Ishikawa (cell line): ENCODE measurements around the gene TGFBR3.

Experiments
- CEBPB ChIP-seq: IDR thresholded peaks from 2 replicates; pipeline ENCODE4 v1.6.1; 2012
- CREB1 ChIP-seq: IDR thresholded peaks from 2 replicates; pipeline ENCODE4 v1.6.1; 2012; ENCODE audit warnings: low read depth
- EGR1 ChIP-seq: IDR thresholded peaks from 2 replicates; pipeline ENCODE4 v1.6.1; 2012
- EP300 ChIP-seq: IDR thresholded peaks from 2 replicates; pipeline ENCODE4 v1.6.1; 2012; ENCODE audit warnings: borderline replicate concordance
- FOXM1 ChIP-seq: IDR thresholded peaks from 2 replicates; pipeline ENCODE4 v1.6.1; 2012; ENCODE audit warnings: low read depth, borderline replicate concordance
- NFIC ChIP-seq: IDR thresholded peaks from 2 replicates; pipeline ENCODE4 v1.6.1; 2012
- RAD21 ChIP-seq: IDR thresholded peaks from 2 replicates; pipeline ENCODE4 v1.6.1; 2012; ENCODE audit warnings: low read depth
- TAF1 ChIP-seq: IDR thresholded peaks from 2 replicates; pipeline ENCODE4 v1.6.1; 2012; ENCODE audit warnings: low read depth, mild to moderate bottlenecking
- TCF12 ChIP-seq: IDR thresholded peaks from 2 replicates; pipeline ENCODE4 v1.6.1; 2012; ENCODE audit warnings: low read depth
- TEAD4 ChIP-seq: IDR thresholded peaks from 2 replicates; pipeline ENCODE4 v1.6.1; 2012
- ZBTB7A ChIP-seq: IDR thresholded peaks from 2 replicates; pipeline ENCODE4 v1.6.1; 2012; ENCODE audit warnings: low read depth
- TF ChIP-seq, protein P1 (sequence below): IDR thresholded peaks from 2 replicates; pipeline ENCODE4 v1.6.1; 2012; ENCODE audit warnings: low read depth, mild to moderate bottlenecking
- TF ChIP-seq, protein P2 (sequence below): IDR thresholded peaks from 2 replicates; pipeline ENCODE4 v1.6.1; 2012
- TF ChIP-seq, protein P3 (sequence below): IDR thresholded peaks from 2 replicates; pipeline ENCODE4 v1.6.1; 2012

Gene TGFBR3

DNA sequence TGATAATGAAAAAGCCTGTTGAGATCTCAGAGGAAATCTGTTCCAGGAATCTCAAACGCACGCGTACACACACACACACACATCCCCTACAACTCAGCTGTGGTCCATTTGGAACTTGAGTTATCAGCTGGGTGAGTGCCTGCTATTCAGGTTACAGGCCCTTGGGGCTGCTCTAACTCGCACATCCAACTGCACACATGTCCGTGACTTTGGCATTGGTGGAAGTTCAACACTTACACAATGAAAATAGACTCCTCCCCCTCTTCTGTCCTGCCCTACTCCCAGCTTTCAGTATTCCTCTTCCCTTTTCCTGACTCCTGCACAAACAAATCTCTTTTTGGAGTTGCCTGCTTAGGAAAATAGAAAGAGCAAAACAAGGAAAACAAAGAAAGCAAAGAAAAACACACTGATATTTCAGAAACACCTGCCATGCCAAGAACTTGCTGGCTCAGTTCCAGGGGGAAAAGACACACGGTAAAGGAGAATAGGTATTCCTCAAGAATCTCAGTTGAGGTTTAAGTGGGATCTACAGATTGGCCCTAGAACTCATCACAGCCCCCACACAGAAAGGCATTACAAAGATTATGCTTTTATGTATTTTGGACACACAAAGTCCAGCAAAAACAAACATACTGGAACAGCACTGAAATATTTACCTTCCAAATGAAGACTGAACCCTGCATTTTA is 140.9 kb downstream of the TGFBR3 start:
- TF ChIP-seq NFIC (0 out of 2 replicates have a peak, but pooled peaks have one; percentile 21), ZBTB7A (no peak), TAF1 (no peak), TEAD4 (no peak), FOXM1 (no peak)
- TF ChIP-seq, protein P1, sequence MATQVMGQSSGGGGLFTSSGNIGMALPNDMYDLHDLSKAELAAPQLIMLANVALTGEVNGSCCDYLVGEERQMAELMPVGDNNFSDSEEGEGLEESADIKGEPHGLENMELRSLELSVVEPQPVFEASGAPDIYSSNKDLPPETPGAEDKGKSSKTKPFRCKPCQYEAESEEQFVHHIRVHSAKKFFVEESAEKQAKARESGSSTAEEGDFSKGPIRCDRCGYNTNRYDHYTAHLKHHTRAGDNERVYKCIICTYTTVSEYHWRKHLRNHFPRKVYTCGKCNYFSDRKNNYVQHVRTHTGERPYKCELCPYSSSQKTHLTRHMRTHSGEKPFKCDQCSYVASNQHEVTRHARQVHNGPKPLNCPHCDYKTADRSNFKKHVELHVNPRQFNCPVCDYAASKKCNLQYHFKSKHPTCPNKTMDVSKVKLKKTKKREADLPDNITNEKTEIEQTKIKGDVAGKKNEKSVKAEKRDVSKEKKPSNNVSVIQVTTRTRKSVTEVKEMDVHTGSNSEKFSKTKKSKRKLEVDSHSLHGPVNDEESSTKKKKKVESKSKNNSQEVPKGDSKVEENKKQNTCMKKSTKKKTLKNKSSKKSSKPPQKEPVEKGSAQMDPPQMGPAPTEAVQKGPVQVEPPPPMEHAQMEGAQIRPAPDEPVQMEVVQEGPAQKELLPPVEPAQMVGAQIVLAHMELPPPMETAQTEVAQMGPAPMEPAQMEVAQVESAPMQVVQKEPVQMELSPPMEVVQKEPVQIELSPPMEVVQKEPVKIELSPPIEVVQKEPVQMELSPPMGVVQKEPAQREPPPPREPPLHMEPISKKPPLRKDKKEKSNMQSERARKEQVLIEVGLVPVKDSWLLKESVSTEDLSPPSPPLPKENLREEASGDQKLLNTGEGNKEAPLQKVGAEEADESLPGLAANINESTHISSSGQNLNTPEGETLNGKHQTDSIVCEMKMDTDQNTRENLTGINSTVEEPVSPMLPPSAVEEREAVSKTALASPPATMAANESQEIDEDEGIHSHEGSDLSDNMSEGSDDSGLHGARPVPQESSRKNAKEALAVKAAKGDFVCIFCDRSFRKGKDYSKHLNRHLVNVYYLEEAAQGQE, result no peak
- TF ChIP-seq, protein P2, sequence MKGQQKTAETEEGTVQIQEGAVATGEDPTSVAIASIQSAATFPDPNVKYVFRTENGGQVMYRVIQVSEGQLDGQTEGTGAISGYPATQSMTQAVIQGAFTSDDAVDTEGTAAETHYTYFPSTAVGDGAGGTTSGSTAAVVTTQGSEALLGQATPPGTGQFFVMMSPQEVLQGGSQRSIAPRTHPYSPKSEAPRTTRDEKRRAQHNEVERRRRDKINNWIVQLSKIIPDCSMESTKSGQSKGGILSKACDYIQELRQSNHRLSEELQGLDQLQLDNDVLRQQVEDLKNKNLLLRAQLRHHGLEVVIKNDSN, result no peak

DNA sequence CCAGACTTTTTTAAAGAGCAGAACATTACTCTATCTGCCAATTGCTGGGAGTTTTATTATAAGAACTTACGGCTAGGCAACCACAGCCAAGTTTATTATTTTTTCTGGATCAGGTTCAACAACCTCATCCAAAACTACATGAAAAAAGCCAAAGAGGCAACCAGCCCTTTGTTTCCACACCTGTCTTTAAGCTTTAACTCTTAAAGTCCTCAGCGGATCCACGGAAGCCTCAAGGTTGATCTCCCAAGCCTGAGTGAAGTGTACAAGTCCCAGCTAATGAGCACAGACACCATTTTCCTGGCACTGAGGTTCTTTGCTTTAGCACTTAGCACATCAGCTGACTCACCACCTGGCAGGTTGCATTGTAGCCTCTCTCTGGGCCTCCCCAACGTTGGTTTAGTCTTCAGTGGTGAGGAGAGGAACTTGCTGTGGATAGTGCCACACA is 143.1 kb downstream of the TGFBR3 start:
- TF ChIP-seq EGR1, result no peak
- no peak for TF ChIP-seq RAD21
- TF ChIP-seq, protein P3, sequence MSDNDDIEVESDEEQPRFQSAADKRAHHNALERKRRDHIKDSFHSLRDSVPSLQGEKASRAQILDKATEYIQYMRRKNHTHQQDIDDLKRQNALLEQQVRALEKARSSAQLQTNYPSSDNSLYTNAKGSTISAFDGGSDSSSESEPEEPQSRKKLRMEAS, result no peak
- TF ChIP-seq, protein P1, result no peak
- TF ChIP-seq, protein P2, result no peak
- no peak for TF ChIP-seq CEBPB

DNA sequence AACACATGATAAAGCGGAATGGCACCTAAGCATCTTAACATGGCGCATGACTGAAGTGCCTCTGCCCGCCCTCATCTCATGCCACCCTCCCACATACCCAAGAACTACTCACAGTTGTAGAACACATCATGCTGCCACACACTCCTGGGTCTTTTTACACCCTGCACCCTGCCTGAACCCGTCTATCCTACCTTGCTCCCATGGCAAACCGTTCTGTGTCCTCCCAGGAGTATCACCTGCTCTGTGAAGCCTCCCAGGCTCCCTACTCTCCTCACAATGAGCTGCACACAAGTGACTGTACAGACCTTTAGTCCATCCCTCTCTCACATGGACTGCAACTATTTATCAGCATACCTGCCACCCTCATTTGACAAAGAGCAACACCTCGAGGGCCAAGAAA is 144.0 kb downstream of the TGFBR3 start:
- TF ChIP-seq NFIC (no peak), CREB1 (no peak), EP300 (no peak), TCF12 (no peak)

DNA sequence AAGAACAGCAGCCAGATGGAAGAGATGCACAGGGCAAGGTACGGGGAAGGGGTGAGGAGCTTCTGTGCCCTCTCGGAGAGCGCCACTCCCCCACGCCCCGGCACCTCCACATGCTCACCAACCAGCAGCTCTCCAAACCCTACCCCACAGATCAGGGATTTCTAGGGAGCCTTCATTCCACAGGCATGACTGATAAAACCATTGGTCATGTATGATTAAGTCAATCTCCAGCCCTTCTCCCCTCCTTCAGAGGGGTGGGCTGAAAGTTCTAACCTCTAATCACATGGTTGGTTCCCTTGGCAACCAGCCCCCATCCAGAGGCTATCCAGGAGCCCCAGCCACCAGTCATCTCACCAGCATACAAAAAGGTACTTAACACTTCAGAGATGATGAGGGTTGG is 144.7 kb downstream of the TGFBR3 start:
- TF ChIP-seq CREB1 (no peak), TAF1 (no peak), EGR1 (no peak), NFIC (no peak), ZBTB7A (no peak), EP300 (no peak), CEBPB (no peak), FOXM1 (no peak), TEAD4 (no peak), TCF12 (no peak), RAD21 (no peak)
- TF ChIP-seq, protein P3, result no peak
- TF ChIP-seq, protein P1, result no peak

DNA sequence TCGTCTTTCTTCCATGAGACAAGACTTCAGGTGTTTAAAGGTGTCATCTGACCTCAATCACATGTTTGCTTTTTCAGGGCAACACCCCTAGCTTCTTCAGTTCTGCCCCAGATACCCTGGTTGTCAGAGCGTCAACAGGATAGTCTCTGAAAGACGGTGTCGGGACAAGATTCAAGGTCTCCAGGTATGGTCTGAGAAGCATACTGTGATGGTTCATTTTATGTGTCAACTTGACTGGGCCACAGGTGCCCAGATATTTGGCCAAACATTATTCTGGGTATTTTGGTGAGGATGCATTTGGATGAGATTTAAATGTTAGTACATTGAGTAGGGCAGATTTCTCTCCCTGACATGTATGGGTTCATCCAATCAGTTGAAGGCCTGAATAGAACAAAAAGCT is 148.3 kb downstream of the TGFBR3 start:
- no peak for TF ChIP-seq ZBTB7A
- no peak for TF ChIP-seq CREB1
- TF ChIP-seq FOXM1, result no peak
- no peak for TF ChIP-seq TCF12
- TF ChIP-seq TEAD4, result no peak
- TF ChIP-seq, protein P1, result no peak
- no peak for TF ChIP-seq EGR1
- TF ChIP-seq, protein P3, result no peak
- no peak for TF ChIP-seq EP300
- no peak for TF ChIP-seq NFIC
